ENCODE measurements around the gene PPP1R14B. TPM values are rescaled to one million over a fixed set of nuclear protein-coding genes. Genes with fewer than 3 reads are reported as not detected.
A peak's percentile ranks its signal among the peaks of the same experiment; 100 is the strongest.

The PPP1R14B gene
- total RNA-seq, 1 donor from 2014 or later: 123 TPM

DNA sequence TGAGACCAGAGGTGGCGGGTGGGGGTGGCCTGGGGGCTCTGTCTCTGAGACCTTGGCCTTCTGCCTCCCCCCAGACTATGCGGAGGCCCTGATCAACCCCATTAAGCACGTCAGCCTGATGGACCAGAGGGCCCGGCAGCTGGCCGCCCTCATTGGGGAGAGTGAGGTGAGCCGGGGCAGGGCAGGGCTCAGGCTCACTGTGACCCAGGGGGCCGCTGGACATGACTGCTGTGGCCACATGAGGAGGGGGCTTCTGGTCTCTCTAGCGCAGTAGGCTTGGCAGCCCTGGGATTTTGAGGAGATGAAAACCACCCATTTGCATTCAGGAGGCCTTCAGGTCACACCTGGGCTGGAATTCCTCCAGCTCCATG, 17.2 kb upstream of the PPP1R14B start:
- DNase-seq (no peak), ATAC-seq (ENCODE audit: poor library complexity) (no peak)
- intact Hi-C loops (cut with DNase I): no loop called here

DNA sequence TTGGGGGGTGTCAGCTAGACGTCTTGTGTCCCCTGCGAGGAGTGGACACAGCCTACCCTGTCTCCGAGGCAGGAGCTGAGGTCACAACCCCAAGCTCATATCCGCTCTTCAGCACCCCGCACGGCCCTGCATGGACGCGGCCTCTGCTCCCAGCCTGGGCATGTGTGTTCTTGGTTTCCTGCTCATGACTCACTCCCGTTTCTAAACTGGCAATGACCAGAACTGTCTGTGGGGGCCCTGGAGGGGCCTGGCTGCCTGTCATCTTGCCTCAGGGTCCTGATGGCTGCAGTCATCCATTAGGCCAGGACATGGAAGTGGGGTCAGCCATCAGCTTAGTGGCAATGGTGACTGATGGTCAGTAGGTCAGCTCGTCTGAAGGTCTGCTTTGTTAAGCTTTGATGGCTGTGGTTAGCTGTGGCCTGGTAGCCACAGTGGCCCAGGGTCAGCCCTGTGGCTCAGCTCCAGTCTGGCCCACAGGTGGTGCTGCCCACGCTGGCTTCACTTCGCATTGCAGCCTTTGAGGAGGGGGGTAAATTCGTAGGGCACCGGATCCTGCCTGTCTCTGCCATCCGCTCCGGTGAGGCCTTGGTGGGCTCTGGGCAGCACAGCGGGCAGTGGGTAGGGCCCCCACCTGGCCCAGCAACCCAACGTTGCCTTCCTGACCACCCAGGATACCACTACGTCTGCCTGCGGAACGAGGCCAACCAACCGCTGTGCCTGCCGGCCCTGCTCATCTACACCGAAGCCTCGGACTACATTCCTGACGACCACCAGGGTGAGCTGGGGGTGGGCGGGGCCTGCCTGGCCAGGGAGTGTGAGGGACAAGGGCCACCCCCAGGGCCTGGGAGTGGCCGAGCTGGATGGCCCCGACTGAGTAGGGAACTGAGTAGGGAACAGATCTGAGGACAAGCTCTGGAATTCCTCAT, 16.5 kb upstream of the PPP1R14B start:
- no peak for ATAC-seq (ENCODE audit: poor library complexity)
- no peak for DNase-seq
- intact Hi-C loops (cut with DNase I): no loop called here

GRCh38 chr11:64262271-64263002, 15.7 kb upstream of the PPP1R14B start:
- DNase-seq (no peak), ATAC-seq (ENCODE audit: poor library complexity) (no peak)
- intact Hi-C loops (cut with DNase I): no loop called here

DNA sequence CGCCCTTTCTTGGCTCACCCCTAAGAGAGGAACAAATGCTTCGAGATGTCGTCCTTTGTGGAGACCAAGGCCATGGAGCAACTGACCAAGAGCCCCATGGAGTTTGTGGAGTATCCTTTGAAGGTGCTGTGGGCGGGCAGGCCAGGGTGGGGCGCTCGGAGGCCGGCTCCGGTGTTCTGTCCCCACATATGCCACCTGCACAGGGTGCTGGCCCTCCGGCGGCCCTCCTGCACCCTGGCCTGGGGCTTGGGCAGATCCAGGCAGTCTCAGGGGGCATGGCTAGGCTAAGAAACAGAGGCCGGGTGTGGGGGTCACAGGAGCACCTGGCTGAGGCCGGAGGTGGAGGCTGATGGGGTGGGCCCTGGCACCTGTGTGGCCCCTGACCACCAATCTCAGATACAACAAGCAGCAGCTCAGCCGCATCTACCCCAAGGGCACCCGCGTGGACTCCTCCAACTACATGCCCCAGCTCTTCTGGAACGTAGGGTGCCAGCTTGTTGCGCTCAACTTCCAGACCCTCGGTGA, 14.9 kb upstream of the PPP1R14B start:
- DNase-seq (no peak), ATAC-seq (ENCODE audit: poor library complexity) (no peak)
- intact Hi-C loops (cut with DNase I): no loop called here

DNA sequence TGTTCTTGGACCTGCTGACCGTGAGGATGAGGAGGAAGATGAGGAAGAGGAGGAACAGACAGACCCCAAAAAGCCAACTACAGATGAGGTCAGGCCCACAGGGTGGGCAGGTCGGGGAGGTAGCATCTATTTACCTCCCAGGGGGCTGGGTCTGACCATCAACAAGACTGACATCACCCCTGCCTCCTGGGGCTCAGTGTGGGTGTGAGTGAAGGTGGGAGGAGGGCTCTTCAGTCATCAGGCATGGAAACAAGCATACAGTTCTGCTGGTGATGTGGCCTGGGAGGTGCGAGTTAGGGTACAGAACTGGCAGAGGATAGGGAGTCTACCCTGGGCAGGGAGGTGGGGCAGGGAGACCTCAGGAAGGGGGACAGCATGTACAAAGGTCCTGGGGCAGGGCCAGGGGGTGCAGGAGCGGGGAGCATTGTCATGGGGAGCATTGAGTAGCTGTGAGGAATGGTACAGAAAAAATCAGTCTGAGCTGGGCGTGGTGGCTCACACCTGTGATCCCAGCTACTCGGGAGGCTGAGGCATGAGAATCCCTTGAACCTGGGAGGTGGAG, 13.5 kb upstream of the PPP1R14B start:
- DNase-seq (no peak), ATAC-seq (ENCODE audit: poor library complexity) (no peak)
- intact Hi-C loops (cut with DNase I): no loop called here

- no peak for ATAC-seq (ENCODE audit: poor library complexity)
- intact Hi-C loops (cut with DNase I): no loop called here
- no peak for DNase-seq
Measured at GRCh38 chr11:64259533-64260067, 12.9 kb upstream of the PPP1R14B start.

DNA sequence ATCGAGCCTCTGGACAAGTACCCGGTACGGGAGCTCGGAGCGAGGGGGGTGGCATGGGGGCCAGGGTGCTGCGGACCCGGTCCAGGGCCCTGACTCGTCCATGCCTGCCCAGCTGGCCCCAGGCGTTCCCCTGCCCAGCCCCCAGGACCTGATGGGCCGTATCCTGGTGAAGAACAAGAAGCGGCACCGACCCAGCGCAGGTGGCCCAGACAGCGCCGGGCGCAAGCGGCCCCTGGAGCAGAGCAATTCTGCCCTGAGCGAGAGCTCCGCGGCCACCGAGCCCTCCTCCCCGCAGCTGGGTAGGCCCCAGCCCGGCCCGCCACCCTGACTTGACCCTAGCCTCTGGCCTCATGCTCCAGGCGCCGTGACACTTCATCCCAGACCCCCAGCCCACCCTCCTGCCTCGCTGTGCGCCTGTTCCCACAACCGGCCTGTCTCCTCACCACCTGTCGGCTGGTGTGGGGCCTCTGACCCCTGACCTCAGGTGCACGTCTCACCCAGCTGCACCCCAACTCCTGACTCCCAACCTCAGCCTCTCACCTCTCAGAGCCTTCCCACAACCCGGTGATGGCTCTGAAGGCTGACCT, 12.3 kb upstream of the PPP1R14B start:
- intact Hi-C loops (cut with DNase I): no loop called here

DNA sequence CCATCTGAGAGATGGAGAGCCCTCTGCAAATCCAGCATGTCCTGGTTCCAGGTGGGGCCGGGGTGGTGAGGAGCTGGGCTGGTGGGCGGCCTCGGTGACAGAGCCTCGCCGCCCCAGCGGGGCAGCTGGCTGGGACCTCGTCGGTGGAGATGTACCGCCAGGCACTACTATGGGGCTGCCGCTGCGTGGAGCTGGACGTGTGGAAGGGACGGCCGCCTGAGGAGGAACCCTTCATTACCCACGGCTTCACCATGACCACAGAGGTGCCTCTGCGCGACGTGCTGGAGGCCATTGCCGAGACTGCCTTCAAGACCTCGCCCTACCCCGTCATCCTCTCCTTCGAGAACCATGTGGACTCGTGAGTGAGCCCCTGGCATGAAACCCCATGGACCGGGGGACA, 11.6 kb upstream of the PPP1R14B start:
- DNase-seq: no peak
- no peak for ATAC-seq (ENCODE audit: poor library complexity)
- intact Hi-C loops (cut with DNase I): no loop called here

More for the DNA sequence above, 12.3 kb upstream of the PPP1R14B start:
- DNase-seq: no peak
- no peak for ATAC-seq (ENCODE audit: poor library complexity)

DNA sequence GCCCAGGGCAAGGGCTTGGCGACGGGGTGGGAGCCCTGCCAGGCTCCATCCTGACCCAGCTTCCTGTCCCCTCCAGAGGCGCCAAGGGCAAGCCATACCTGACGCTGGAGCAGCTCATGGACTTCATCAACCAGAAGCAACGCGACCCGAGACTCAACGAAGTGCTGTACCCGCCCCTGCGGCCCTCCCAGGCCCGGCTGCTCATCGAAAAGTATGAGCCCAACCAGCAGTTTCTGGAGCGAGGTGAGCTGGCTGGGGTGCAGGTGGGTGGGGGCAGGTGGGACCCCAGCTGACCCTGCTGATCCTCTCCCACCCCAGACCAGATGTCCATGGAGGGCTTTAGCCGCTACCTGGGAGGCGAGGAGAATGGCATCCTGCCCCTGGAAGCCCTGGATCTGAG, 9.6 kb upstream of the PPP1R14B start:
- ATAC-seq (ENCODE audit: poor library complexity): no peak
- intact Hi-C loops (cut with DNase I): no loop called here
- no peak for DNase-seq

DNA sequence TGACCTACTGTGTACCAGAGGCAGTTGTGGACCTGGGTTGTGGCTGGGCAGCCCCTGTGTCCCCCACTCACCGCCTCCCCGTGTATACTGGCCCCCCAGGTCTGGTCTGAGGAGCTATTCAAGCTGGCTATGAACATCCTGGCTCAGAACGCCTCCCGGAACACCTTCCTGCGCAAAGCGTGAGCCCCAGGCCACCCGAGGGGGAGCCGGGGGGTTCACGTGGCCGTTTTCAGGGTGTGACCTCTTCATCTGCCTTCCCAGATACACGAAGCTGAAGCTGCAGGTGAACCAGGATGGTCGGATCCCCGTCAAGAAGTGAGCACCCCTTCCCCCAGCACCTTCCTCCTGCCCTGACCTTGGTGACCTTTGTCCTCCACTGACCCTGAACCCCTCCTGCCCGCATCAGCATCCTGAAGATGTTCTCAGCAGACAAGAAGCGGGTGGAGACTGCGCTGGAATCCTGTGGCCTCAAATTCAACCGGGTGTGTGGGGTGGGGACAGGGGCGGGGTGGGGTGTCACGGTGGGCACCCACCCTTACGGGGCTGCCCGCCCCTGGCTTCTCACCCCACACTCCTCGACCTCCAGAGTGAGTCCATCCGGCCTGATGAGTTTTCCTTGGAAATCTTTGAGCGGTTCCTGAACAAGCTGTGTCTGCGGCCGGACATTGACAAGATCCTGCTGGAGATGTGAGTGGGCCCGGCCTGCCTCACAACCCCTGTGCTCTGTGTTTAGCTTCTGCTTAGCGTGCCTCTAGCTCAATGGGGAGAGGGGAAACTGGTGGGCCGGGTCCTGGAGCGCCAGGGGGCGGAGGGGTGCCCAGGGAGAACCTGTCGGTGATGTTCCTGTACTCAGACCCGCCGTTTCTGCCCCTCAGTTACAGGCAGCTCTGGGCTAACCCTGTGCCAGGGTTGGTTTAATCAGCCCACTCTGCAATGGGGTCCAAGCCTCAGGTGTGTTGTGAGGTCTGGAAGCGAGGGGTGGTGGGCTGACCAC, 8.7 kb upstream of the PPP1R14B start:
- DNase-seq (no peak), ATAC-seq (ENCODE audit: poor library complexity) (no peak)
- intact Hi-C loops (cut with DNase I): no loop called here

DNA sequence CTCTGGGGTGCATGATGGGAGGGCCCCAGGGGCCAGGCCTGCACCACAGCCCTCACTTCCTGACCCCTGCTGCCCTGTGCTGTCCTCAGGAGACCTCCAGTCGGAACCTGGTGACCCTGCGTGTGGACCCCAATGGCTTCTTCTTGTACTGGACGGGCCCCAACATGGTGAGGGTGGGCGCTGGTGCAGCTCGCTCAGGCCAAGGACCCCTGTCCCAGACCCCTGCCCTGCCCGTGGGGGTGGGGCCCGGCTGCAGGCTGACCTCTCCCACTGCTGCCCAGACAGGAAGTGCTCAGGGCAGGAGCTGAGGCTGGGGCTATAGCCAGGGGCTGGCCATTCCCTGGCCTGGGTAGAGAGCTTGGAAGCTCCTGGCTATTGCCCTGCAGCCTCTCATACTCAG, 7.6 kb upstream of the PPP1R14B start:
- ATAC-seq (ENCODE audit: poor library complexity): no peak
- intact Hi-C loops (cut with DNase I): no loop called here
- DNase-seq: no peak

GRCh38 chr11:64253481-64253880, 6.7 kb upstream of the PPP1R14B start:
- ATAC-seq (ENCODE audit: poor library complexity) (no peak), DNase-seq (no peak)
- intact Hi-C loops (cut with DNase I): no loop called here

DNA sequence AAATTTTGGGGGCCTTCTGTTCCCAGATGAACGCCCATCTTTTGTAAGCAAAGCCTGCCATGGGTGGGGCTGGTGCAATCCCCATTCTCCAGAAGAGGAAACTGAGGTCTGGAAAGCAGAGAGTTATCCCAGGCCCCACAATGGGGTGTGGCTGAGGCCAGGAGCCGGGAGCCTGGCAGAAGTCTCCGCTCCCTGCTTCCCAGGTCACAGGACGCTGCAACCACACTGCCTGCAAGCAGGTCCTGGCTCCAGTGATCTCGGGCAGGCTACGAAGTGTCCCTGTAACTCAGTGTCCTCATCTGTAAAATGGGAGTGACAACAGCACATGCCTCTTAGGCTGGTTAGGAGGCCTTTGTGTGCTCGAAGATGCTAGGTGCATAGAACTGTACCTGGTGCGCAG, 6.3 kb upstream of the PPP1R14B start:
- ATAC-seq (ENCODE audit: poor library complexity): no peak
- intact Hi-C loops (cut with DNase I): no loop called here

DNA sequence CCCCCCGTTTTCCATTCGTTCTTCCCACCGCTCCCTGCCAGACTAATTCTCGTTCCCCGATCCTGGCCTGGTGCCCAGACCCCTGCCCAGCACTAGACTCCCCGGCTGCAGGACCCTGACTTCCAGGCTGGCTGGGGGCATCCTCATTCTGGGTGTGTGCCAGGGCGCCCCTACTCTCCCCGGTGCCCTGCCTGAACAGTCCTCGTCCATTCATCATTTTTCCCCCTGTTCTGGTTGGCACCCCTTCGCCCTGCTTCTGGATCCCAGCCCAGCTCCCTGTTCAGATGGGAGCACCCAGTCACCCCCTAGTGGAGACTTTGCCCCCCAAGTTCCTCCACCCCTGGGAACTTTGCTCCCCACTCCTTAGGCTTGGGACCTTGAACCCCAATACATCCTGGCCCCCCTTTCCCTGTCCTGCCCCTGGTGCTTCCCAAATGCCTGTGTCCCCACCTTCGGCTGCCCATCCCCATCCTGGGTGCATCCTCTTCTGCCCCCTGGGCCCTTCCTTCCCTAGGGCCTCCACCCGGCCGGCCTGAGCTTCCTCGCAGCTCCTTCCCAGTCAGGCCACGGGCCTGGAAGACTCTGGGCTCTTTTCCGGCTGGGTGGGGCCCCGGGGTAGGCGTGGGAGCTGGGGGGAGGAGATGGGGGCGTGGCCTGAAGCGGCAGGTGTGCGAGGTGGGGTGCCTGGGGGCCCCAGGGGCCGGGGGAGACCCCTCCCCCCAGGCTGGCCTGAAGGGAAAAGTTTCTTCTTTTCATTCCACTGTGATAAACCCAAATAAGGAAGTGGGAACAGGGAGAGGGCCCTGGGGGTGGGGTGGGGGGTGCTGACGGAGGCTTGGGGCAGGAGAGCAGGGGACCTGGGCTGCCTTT, 5.5 kb upstream of the PPP1R14B start:
- ATAC-seq (ENCODE audit: poor library complexity): peak; percentile 5
- intact Hi-C loops (cut with DNase I): no loop called here
- no peak for DNase-seq

More for the DNA sequence above, 6.3 kb upstream of the PPP1R14B start:
- DNase-seq: no peak

GRCh38 chr11:64251753-64252002, 4.9 kb upstream of the PPP1R14B start:
- no peak for ATAC-seq (ENCODE audit: poor library complexity)
- intact Hi-C loops (cut with DNase I): no loop called here
- DNase-seq: no peak

DNA sequence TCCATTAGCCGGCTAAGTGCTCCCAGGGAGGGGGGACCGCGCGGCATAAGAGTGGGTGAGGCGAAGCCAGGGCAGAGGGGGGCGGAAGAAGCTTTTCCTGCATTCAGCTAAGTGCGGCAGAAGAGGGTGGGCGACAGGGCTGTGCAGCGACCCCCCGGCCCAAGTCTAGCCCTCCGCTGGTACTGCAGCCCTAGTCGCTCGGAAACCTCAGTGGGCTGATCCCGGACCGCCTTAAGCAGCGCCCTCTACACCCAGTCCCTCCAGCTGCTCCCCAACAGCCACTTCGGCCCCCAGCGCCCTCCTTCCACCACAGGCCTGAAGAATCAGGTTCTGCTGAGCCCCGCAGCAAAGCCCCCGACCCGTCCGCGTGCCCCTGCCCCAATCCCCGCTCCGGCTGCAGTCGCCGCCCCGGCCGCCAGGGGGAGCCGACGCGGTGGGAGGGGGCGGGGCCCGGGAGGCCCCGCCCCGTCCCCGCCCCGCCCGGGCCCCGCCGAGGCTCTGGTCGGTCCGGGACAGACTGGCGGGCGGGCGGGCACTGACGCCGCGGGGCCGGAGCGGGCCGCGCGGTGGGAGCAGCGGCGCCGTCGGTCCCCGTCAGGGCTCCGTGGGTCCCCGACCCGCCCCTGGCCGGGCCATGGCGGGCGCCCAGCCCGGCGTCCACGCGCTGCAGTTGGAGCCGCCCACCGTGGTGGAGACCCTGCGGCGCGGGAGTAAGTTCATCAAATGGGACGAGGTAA, 4.4 kb upstream of the PPP1R14B start, which contains the start of gene PLCB3:
Gene PLCB3, plus strand, starts transcription at position 515 of the 737 bp plus-strand sequence. Its CDS starts 120 bp downstream, at position 635.
- DNase-seq (peak; percentile 73), ATAC-seq (ENCODE audit: poor library complexity) (peak; percentile 65)
- intact Hi-C loops (cut with DNase I): no loop called here
